Lung (tissue), 12 donors: ENCODE measurements around the gene LSAMP. TPM values are rescaled to one million over a fixed set of nuclear protein-coding genes. Genes with fewer than 3 reads are reported as not detected.

Experiments used
- ATAC-seq: fragments of 200-7000 bp; cut with Tn5 transposase; one replicate; pipeline ENCODE4 v1.9.1; 2020; ENCODE audit warnings: moderate number of reproducible peaks; ENCODE audit not compliant: insufficient read depth, low FRiP score
- DNase-seq, 3 donors: peaks; one replicate each; pipeline ENCODE4 v3.0.0-alpha.2; 2013 to 2017
- H3K27ac ChIP-seq, 2 donors: one replicate each; pipeline ENCODE4 v1.5.1; 2013; ENCODE audit warnings: mild to moderate bottlenecking in 2 of 2, moderate library complexity in 2 of 2, control low read depth in 1 of 2, inconsistent platforms in 1 of 2, low read depth in 1 of 2, low read length in 1 of 2
- H3K27me3 ChIP-seq, 3 donors: one replicate each; pipeline ENCODE4 v1.5.1; 2013; ENCODE audit warnings: low read length in 2 of 3; ENCODE audit not compliant: control insufficient read depth in 3 of 3, insufficient read depth in 3 of 3
- H3K36me3 ChIP-seq, 4 donors: one replicate each; pipeline ENCODE4 v1.5.1; 2013; ENCODE audit warnings: low read length in 4 of 4, mild to moderate bottlenecking in 1 of 4, moderate library complexity in 1 of 4; ENCODE audit not compliant: control insufficient read depth in 4 of 4, insufficient read depth in 4 of 4
- H3K4me1 ChIP-seq, 5 donors: one replicate each; pipeline ENCODE4 v1.5.1; 2013; ENCODE audit warnings: low read length in 5 of 5, mild to moderate bottlenecking in 2 of 5, moderate library complexity in 1 of 5; ENCODE audit not compliant: control insufficient read depth in 5 of 5, insufficient read depth in 5 of 5
- H3K4me3 ChIP-seq: one replicate; pipeline ENCODE4 v1.5.1; 2013; ENCODE audit warnings: mild to moderate bottlenecking, control low read depth, moderate library complexity
- H3K9ac ChIP-seq, 2 donors: one replicate each; pipeline ENCODE4 v1.5.1; 2013; ENCODE audit warnings: low read length in 2 of 2, control low read depth in 1 of 2; ENCODE audit not compliant: insufficient read depth in 1 of 2
- H3K9me3 ChIP-seq, 4 donors: one replicate each; pipeline ENCODE4 v1.5.1; 2013; ENCODE audit warnings: low read length in 3 of 4, mild to moderate bottlenecking in 1 of 4, moderate library complexity in 1 of 4; ENCODE audit not compliant: control insufficient read depth in 4 of 4, insufficient read depth in 3 of 4
- CTCF ChIP-seq: IDR thresholded peaks from 2 replicates; pipeline ENCODE4 v1.5.1; 2012; ENCODE audit warnings: mild to moderate bottlenecking; ENCODE audit errors: control extremely low read depth, extremely low read depth
- WGBS, 2 donors: extraction: QIAGEN DNeasy Blood & Tissue Kit; methylation state at CpG; one replicate each; pipeline ENCODE4 v1.1.7; 2013; 5-methylcytosine and 5-hydroxymethylcytosine counted together
- polyA plus RNA-seq, 2 donors: library from polyadenylated mRNA; stranded (reverse); fragments of 200-250 nt; gene quantifications; one replicate each; pipeline ENCODE4 v1.2.1, GENCODE V29; 2013
- total RNA-seq, 2 donors: library from RNA; depleted of rRNA in 1 of 2; stranded (reverse); fragments of >200 nt in 1 of 2; gene quantifications; one replicate each; pipeline ENCODE4 v1.2.1, GENCODE V29; 2014 to 2021
- donor health status: control.
- donor health status: control.
- donor health status: Bipolar disorder and iron deficiency.
- donor health status: healthy.
- donor health status: DM: yes; HTN: yes; CAD: no.

The LSAMP gene
- total and polyA plus RNA-seq, 4 donors: 1.6 to 21.9 (median 9.5) TPM

DNA sequence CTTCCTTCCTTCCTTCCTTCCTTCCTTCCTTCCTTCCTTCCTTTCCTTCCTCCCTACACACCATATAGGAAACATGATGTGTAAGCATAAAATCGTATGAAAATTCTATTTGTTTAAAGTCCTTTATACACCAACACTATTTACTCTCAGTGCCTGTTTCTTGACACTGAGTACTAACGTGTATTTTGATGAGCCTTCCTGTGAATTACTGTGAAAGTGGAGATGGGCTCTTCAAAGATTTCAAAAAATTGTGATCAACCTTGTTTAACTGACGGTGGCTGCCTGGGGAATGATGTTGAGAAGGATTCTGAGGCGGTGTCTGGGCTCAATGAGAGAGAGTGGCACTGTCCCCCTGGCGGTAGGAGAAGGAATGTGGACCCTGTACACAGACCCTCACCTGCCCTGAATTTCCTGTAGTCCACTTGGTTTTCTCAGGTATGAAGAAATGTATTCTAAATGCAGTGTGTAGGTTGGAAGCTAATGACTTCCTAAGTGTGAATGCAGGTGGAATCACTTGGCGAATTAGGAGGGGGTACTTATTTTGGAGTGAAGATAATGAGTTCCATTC lies 584.0 kb downstream of the LSAMP start:
- Histone ChIP-seq H3K9ac (no peak overlapping the region), H3K27me3 (no peaks in the 10 kb centered on the region), H3K4me3 (no peak overlapping the region), H3K36me3 (no peaks in the 10 kb centered on the region), H3K27ac (no peak overlapping the region), H3K9me3 (no peaks in the 10 kb centered on the region), H3K4me1 (peaks cover 0 to 46% (median 9%) of the 10 kb centered on the region in 5 donors)
- WGBS, 2 donors: 76 to 78% methylated on average over 6 of the region's 6 CpGs
- no peak for DNase-seq
- no peak for TF ChIP-seq CTCF
- no peak for ATAC-seq

- Histone ChIP-seq H3K27me3 (no peaks in the 10 kb centered on the region), H3K4me3 (no peak overlapping the region), H3K27ac (no peak overlapping the region), H3K9ac (no peak overlapping the region), H3K36me3 (no peaks in the 10 kb centered on the region), H3K4me1 (peaks cover 0 to 42% (median 9%) of the 10 kb centered on the region in 5 donors), H3K9me3 (no peaks in the 10 kb centered on the region)
- WGBS, 2 donors: 93 to 100% methylated on average over 2 of the region's 2 CpGs
- no peak for TF ChIP-seq CTCF
- no peak for ATAC-seq
- DNase-seq: no peak
These were observed 584.5 kb downstream of the LSAMP start for GRCh38 chr3:115860766-115861165.

DNA sequence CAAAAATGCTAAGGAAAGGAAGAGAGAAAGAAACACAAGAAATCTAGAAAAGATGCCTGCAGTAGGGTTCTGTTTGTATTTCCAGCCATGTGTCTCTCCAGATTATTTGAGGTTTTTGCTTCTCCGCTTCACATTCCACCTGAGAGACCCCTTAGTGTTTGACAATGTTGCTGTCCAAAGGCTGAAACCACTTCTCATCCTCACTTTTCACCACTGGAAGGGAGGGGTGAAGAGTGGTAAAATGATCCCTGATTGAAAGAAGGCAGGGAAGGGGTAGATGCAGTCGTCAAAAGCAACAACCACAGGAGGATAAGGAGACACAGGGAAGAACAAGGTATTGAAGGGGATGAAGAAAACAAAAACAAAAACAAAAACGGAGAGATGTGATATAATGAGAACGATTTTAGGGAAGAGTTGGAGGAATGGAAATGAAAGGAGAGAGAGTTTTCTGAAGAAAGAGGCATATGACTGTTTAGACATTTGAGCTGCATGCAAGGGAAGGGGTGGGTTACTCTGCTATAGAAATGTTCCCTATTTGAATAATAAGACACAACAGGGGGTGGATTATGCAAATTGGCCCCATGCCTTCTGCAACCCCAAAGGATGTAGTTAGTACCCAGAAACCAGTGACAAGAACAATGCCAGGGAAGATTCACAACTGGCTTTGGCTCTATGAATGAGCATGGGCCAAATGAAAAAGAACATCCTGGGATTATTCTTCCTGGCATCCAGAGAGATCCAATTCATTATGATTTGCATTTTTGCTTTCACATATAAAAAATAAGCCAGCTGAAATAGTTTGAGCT lies 586.1 kb downstream of the LSAMP start:
- TF ChIP-seq CTCF: no peak
- Histone ChIP-seq H3K9ac (no peak overlapping the region), H3K4me1 (peaks cover 0 to 29% (median 4%) of the 10 kb centered on the region in 5 donors), H3K27ac (no peak overlapping the region), H3K27me3 (no peaks in the 10 kb centered on the region), H3K9me3 (no peaks in the 10 kb centered on the region), H3K36me3 (no peaks in the 10 kb centered on the region), H3K4me3 (no peak overlapping the region)
- no peak for ATAC-seq
- peak in 1 of 3 donors; percentile 14 for DNase-seq
- WGBS, 2 donors: 14 to 24% methylated on average over 4 of the region's 4 CpGs
